Measurements from ENCODE around the gene MCMBP. TPM values are rescaled to one million over a fixed set of nuclear protein-coding genes. Genes with fewer than 3 reads are reported as not detected.
A peak's percentile ranks its signal among the peaks of the same experiment; 100 is the strongest.
"Not testable (repeated sequence)": the region's sequence is repeated elsewhere in the genome, so short reads cannot be mapped to it uniquely, and the experiment has no call there.

The MCMBP gene
- total RNA-seq, 5 donors from 2014 or later (not counting 1 experiment from before 2014, with no cell fraction given) = 32.3 to 50.2 (median 48.8) TPM

DNA sequence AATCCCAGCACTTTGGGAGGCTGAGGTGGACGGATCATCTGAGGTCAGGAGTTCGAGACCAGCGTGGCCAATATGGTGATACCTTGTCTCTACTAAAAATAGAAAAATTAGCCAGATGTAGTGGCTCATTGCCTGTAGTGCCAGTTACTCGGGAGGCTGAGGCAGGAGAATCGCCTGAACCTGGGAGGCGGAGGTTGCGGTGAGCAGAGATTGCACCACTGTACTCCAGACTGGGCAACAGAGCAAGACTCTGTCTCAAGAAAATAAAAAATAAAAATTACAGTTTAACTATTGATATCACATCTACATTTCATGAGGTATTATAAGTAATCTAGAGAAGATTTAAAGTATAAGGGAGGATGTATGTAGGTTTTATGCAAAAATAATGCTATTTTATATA is 35.1 kb upstream of the MCMBP start:
- H3K4me1 Mint-ChIP-seq; POLR2A ChIA-PET; DNase-seq; ATAC-seq (replicated peaks in 1 of 4); H3K27me3 Mint-ChIP-seq; H3K4me1 ChIP-seq (ENCODE audit: control insufficient read depth in 1 of 2, extremely low read depth in 1 of 2, insufficient read depth in 2 of 2, low read length in 2 of 2); CTCF ChIA-PET; H3K4me3 ChIP-seq (ENCODE audit: control insufficient read depth in 1 of 2, extremely low read depth in 1 of 2, low read length in 1 of 2); H3K4me3 Mint-ChIP-seq; H3K27ac ChIP-seq (ENCODE audit: low read length); H3K9me3 ChIP-seq; H3K27ac Mint-ChIP-seq; H3K9me3 Mint-ChIP-seq; H3K27me3 ChIP-seq (replicated peaks in 1 of 2; ENCODE audit: control insufficient read depth in 2 of 2, extremely low read depth in 1 of 2, insufficient read depth in 2 of 2, low read length in 1 of 2): not testable (repeated sequence)
- peaks cover 47% of the 10 kb centered on the region for H3K36me3 Mint-ChIP-seq
- peaks cover 2 to 64% of the 10 kb centered on the region in 2 donors for H3K36me3 ChIP-seq (ENCODE audit: control insufficient read depth in 2 of 2, extremely low read depth in 1 of 2, insufficient read depth in 1 of 2, low read length in 1 of 2)
- 100% methylated on average over 6 of the region's 7 CpGs for WGBS (ENCODE audit: insufficient coverage)

DNA sequence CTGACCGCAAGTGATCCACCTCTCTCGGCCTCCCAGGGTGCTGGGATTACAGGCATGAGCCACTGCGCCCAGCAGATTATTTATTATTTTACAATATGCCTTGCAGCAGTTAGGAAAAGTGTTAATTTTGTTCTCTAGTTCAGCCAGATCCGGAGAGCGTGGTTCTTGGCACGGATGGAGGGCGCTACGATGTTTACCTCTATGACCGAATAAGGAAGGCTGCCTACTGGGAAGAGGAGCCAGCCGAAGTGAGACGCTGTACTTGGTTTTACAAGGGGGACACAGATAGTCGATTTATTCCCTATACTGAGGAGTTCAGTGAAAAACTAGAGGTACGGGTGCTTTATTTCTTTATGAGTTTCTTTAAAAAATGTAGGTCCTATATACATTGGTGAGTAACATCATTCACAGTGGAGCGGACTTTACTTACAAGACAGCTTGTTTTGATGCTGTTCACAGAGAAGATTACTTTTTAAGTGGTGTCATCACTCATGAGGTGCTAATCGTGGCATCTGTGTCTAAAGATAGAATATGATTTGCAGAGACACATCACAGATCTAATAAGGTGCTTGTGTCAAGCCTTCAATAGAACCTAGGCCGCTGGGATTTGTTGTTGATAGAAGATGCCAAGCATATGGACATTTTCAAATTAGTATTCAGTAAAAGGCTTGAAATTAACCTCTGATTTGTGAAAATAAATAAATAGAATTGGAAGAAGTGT is 31.5 kb upstream of the MCMBP start:
- 98% methylated on average over 8 of the region's 16 CpGs for WGBS (ENCODE audit: insufficient coverage)
- ATAC-seq (replicated peaks in 1 of 4) (no peak), DNase-seq (no peak)
- no peak overlapping the region for H3K4me3 Mint-ChIP-seq
- H3K9me3 ChIP-seq = no peaks in the 10 kb centered on the region
- no peak overlapping the region for H3K4me3 ChIP-seq (ENCODE audit: control insufficient read depth in 1 of 2, extremely low read depth in 1 of 2, low read length in 1 of 2)
- no peaks in the 10 kb centered on the region for H3K9me3 Mint-ChIP-seq
- CTCF ChIA-PET = no interaction called here
- no peaks in the 10 kb centered on the region for H3K27me3 ChIP-seq (replicated peaks in 1 of 2; ENCODE audit: control insufficient read depth in 2 of 2, extremely low read depth in 1 of 2, insufficient read depth in 2 of 2, low read length in 1 of 2)
- POLR2A ChIA-PET = no interaction called here
- peaks cover 0 to 5% of the 10 kb centered on the region in 2 experiments for H3K4me1 ChIP-seq (ENCODE audit: control insufficient read depth in 1 of 2, extremely low read depth in 1 of 2, insufficient read depth in 2 of 2, low read length in 2 of 2)
- peaks cover 2 to 50% of the 10 kb centered on the region in 2 donors for H3K36me3 ChIP-seq (ENCODE audit: control insufficient read depth in 2 of 2, extremely low read depth in 1 of 2, insufficient read depth in 1 of 2, low read length in 1 of 2)
- no peak overlapping the region for H3K27ac ChIP-seq (ENCODE audit: low read length)
- no peak overlapping the region for H3K27ac Mint-ChIP-seq
- H3K27me3 Mint-ChIP-seq = no peaks in the 10 kb centered on the region
- H3K36me3 Mint-ChIP-seq = peaks cover 36% of the 10 kb centered on the region
- peaks cover 3 to 12% (median 6%) of the 10 kb centered on the region in 3 donors for H3K4me1 Mint-ChIP-seq

DNA sequence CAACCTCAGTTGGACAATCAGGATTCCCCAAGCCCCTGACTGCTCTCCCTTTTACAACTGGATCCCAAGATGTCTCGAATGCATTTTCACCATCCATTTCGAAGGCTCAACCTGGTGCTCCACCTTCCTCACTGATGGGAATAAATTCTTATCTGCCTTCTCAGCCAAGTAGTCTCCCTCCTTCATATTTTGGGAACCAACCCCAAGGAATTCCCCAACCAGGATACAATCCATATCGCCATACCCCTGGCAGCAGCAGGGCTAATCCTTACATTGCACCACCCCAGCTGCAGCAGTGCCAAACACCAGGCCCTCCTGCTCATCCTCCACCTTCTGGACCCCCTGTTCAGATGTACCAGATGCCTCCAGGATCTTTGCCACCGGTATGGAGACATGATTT is 25.9 kb upstream of the MCMBP start:
- peak overlapping the region in 1 of 3 donors; percentile 1 for H3K4me3 Mint-ChIP-seq
- no peaks in the 10 kb centered on the region for H3K9me3 ChIP-seq
- H3K9me3 Mint-ChIP-seq = no peaks in the 10 kb centered on the region
- H3K36me3 ChIP-seq (ENCODE audit: control insufficient read depth in 2 of 2, extremely low read depth in 1 of 2, insufficient read depth in 1 of 2, low read length in 1 of 2) = peaks cover 0 to 21% of the 10 kb centered on the region in 2 donors
- no peak overlapping the region for H3K27ac ChIP-seq (ENCODE audit: low read length)
- H3K27me3 Mint-ChIP-seq = no peaks in the 10 kb centered on the region
- peaks cover 53 to 60% (median 56%) of the 10 kb centered on the region in 3 donors for H3K4me1 Mint-ChIP-seq
- ATAC-seq (replicated peaks in 1 of 4) (no peak), DNase-seq (no peak)
- H3K27me3 ChIP-seq (replicated peaks in 1 of 2; ENCODE audit: control insufficient read depth in 2 of 2, extremely low read depth in 1 of 2, insufficient read depth in 2 of 2, low read length in 1 of 2) = no peaks in the 10 kb centered on the region
- H3K36me3 Mint-ChIP-seq = peaks cover 28% of the 10 kb centered on the region
- no peak overlapping the region for H3K4me3 ChIP-seq (ENCODE audit: control insufficient read depth in 1 of 2, extremely low read depth in 1 of 2, low read length in 1 of 2)
- ChIA-PET POLR2A (interaction anchor here in 1 of 2 donors (0.6 to 0.7 kb wide), 2 partner anchors 84 to 794 kb away, joined by 3 read pairs; no protein-coding TSS in a partner anchor), CTCF (no interaction called here)
- 100% methylated on average over 2 of the region's 4 CpGs for WGBS (ENCODE audit: insufficient coverage)
- no peak overlapping the region for H3K27ac Mint-ChIP-seq
- peaks cover 3 to 15% of the 10 kb centered on the region in 2 experiments for H3K4me1 ChIP-seq (ENCODE audit: control insufficient read depth in 1 of 2, extremely low read depth in 1 of 2, insufficient read depth in 2 of 2, low read length in 2 of 2)

DNA sequence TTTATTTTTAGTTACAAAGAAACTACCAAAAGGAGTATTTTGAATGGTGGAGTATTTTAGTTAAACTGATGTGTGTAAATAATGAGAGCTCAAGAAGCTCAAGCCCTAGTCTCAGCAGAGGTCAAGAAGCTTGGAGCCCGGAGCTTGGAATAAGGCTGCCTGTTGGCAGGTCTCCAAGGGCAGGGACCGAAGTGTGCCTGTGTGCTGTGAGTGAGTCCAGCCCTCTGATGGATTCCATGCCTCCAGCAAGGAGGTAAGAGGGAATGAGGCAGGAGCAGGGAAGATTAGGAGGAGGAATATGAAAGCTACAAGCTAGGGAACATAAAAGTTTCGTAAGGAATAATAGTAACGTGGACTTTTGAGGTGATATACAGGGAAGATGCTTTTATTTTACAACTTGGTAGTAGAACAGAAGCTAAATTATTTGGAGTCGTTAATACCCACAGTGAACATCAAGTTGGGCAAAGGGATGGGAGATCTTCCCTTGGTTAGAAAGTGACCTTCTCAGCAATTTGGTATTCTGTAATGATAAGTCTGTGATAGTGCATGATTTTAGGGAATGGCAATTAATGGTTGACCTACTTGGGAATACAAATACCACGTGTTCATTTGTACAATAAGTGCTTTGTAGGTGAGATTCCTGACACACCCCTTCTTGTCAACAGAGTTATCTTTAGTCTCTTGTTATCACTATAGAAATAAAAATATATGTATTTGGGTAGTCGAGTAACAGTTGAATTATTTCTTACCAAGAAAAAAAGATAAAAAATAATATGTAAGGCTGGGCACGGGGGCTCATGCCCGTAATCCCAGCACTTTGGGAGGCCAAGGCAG is 24.5 kb upstream of the MCMBP start:
- Mint-ChIP-seq H3K4me1 (peaks cover 59 to 69% (median 64%) of the 10 kb centered on the region in 3 donors), H3K4me3 (no peak overlapping the region)

DNA sequence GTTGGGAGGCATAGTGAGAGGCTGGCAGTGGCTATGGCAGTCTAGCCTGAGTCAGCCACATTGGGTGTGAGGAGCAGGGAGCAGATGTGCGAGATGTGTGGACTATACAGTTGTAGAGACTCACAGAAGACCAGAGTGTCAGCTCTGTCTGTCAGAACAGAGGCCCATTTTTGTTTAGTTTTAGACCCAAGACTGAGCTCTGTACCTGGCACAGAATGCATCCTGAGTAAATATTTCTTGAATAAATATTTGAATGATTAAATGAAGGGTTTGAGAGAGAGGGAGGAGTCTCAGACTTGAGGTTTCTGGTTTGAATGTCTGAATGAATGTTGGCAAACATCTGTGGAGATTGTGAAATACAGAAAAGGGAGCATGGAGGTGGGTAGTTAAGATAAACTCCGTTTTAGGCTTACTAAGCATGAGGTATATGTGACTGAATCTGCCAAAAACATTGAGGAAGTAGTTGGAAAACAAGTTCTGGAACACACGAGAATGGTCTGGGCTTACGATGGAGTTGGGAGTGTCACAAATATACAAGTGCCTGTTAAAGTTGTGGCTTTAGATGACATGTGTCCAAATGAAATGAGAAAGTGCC is 23.5 kb upstream of the MCMBP start:
- WGBS (ENCODE audit: insufficient coverage) = 67% methylated on average over 4 of the region's 4 CpGs
- no peaks in the 10 kb centered on the region for H3K9me3 ChIP-seq
- H3K4me3 ChIP-seq (ENCODE audit: control insufficient read depth in 1 of 2, extremely low read depth in 1 of 2, low read length in 1 of 2) = no peak overlapping the region
- peaks cover 8 to 31% of the 10 kb centered on the region in 2 experiments for H3K4me1 ChIP-seq (ENCODE audit: control insufficient read depth in 1 of 2, extremely low read depth in 1 of 2, insufficient read depth in 2 of 2, low read length in 2 of 2)
- ChIA-PET POLR2A (no interaction called here), CTCF (no interaction called here)
- Mint-ChIP-seq H3K4me1 (peaks cover 60 to 70% (median 67%) of the 10 kb centered on the region in 3 donors), H3K36me3 (peaks cover 19% of the 10 kb centered on the region), H3K4me3 (peak overlapping the region in 1 of 3 donors; percentile 1), H3K27ac (peak overlapping the region; percentile 32 to 71), H3K9me3 (no peaks in the 10 kb centered on the region), H3K27me3 (no peaks in the 10 kb centered on the region)
- ATAC-seq (replicated peaks in 1 of 4) (no peak), DNase-seq (no peak)
- peaks cover 0 to 11% of the 10 kb centered on the region in 2 donors for H3K36me3 ChIP-seq (ENCODE audit: control insufficient read depth in 2 of 2, extremely low read depth in 1 of 2, insufficient read depth in 1 of 2, low read length in 1 of 2)
- H3K27ac ChIP-seq (ENCODE audit: low read length) = no peak overlapping the region
- H3K27me3 ChIP-seq (replicated peaks in 1 of 2; ENCODE audit: control insufficient read depth in 2 of 2, extremely low read depth in 1 of 2, insufficient read depth in 2 of 2, low read length in 1 of 2) = no peaks in the 10 kb centered on the region

More for the DNA sequence above, 24.5 kb upstream of the MCMBP start:
- H3K9me3 Mint-ChIP-seq = no peaks in the 10 kb centered on the region
- no peak for ATAC-seq (replicated peaks in 1 of 4)
- peaks cover 0 to 13% of the 10 kb centered on the region in 2 donors for H3K36me3 ChIP-seq (ENCODE audit: control insufficient read depth in 2 of 2, extremely low read depth in 1 of 2, insufficient read depth in 1 of 2, low read length in 1 of 2)
- CTCF ChIA-PET = no interaction called here
- H3K27ac ChIP-seq (ENCODE audit: low read length) = no peak overlapping the region
- no peak overlapping the region for H3K4me3 ChIP-seq (ENCODE audit: control insufficient read depth in 1 of 2, extremely low read depth in 1 of 2, low read length in 1 of 2)
- no peak for DNase-seq
- no peak overlapping the region for H3K27ac Mint-ChIP-seq
- H3K27me3 Mint-ChIP-seq = no peaks in the 10 kb centered on the region
- H3K9me3 ChIP-seq = no peaks in the 10 kb centered on the region
- H3K4me1 ChIP-seq (ENCODE audit: control insufficient read depth in 1 of 2, extremely low read depth in 1 of 2, insufficient read depth in 2 of 2, low read length in 2 of 2) = peaks cover 8 to 24% of the 10 kb centered on the region in 2 experiments
- peaks cover 19% of the 10 kb centered on the region for H3K36me3 Mint-ChIP-seq
- POLR2A ChIA-PET = interaction anchor here in 1 of 2 donors (0.5 kb wide), 1 partner anchor 33 kb away, joined by 6 read pairs; no protein-coding TSS in a partner anchor
- 98% methylated on average over 4 of the region's 9 CpGs for WGBS (ENCODE audit: insufficient coverage)
- H3K27me3 ChIP-seq (replicated peaks in 1 of 2; ENCODE audit: control insufficient read depth in 2 of 2, extremely low read depth in 1 of 2, insufficient read depth in 2 of 2, low read length in 1 of 2) = no peaks in the 10 kb centered on the region

DNA sequence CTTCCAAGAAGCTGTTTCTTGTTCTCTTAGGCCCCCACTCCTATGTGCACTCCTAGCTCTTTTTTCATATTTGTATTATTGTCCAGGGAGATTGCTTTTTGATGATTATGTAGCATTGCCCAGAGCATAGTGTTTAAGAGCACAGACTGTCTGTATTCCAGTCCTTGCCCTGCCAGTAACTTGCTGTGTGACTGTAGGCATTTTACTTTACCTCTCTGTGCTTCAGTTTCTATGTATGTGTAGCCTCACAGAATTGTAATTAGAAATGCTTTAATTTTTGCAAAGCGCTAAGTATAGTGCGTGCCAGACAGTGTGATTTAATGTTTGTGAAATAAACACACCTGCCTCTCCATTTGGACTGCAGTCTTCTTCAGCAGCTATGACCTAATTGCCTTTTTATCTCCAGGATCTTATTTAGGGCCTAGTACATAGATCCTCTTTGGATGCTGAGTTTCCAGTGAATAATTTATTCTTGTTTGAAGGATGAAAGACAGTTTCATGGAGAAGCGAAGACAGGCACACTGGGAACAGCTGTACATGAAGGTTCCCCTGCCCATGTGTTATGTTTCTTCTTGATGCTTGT is 21.3 kb upstream of the MCMBP start:
- H3K4me3 ChIP-seq (ENCODE audit: control insufficient read depth in 1 of 2, extremely low read depth in 1 of 2, low read length in 1 of 2) = no peak overlapping the region
- ATAC-seq (replicated peaks in 1 of 4) = no peak
- Mint-ChIP-seq H3K36me3 (peaks cover 15% of the 10 kb centered on the region), H3K9me3 (no peaks in the 10 kb centered on the region), H3K27me3 (no peaks in the 10 kb centered on the region), H3K4me3 (peak overlapping the region; percentile 86 to 95 (median 91)), H3K4me1 (peaks cover 56 to 59% (median 59%) of the 10 kb centered on the region in 3 donors), H3K27ac (peak overlapping the region; percentile 29 to 80)
- DNase-seq = no peak
- no peak overlapping the region for H3K27ac ChIP-seq (ENCODE audit: low read length)
- no peaks in the 10 kb centered on the region for H3K9me3 ChIP-seq
- no peaks in the 10 kb centered on the region for H3K27me3 ChIP-seq (replicated peaks in 1 of 2; ENCODE audit: control insufficient read depth in 2 of 2, extremely low read depth in 1 of 2, insufficient read depth in 2 of 2, low read length in 1 of 2)
- WGBS (ENCODE audit: insufficient coverage) = no CpG with 5 or more reads among the region's 3 CpGs
- peaks cover 8 to 26% of the 10 kb centered on the region in 2 experiments for H3K4me1 ChIP-seq (ENCODE audit: control insufficient read depth in 1 of 2, extremely low read depth in 1 of 2, insufficient read depth in 2 of 2, low read length in 2 of 2)
- POLR2A ChIA-PET = interaction anchor here in 1 of 2 donors (0.7 kb wide), 1 partner anchor 28 kb away, joined by 6 read pairs; no protein-coding TSS in a partner anchor
- CTCF ChIA-PET = interaction anchor here (0.6 to 1.8 kb wide), 3 partner anchors 21 to 212 kb away, joined by 3 to 14 read pairs (median 3); partner anchors contain the start of gene MCMBP (in 1 of the 2)
- peaks cover 0 to 8% of the 10 kb centered on the region in 2 donors for H3K36me3 ChIP-seq (ENCODE audit: control insufficient read depth in 2 of 2, extremely low read depth in 1 of 2, insufficient read depth in 1 of 2, low read length in 1 of 2)

All from T-cell (primary cell).